Pancreas (tissue), 10 donors: Measurements from ENCODE around the gene VEPH1. TPM values are rescaled to one million over a fixed set of nuclear protein-coding genes. Genes with fewer than 3 reads are reported as not detected.

Experiments used
- ATAC-seq, 4 donors: fragments of 200-7000 bp; cut with Tn5 transposase; one replicate each; pipeline versions ENCODE4 v1.8.0 to v1.9.1; 2020; ENCODE audit warnings: mild to moderate bottlenecking in 4 of 4, moderate library complexity in 4 of 4
- DNase-seq, 6 donors: peaks; one replicate each; pipeline ENCODE4 v3.0.0-alpha.2; 2020
- FAIRE-seq: peaks from 2 replicates; lab custom pipeline; 2012; peaks lifted over from hg19 to GRCh38; lab: Jason Lieb, UNC
- H3K27ac ChIP-seq, 4 donors: fragments of 200-600 bp; sonication (generic); 1 replicate in 3 of 4; 2 replicates in 1 of 4; pipeline versions ENCODE4 v1.5.0 to v1.8.0; 2020
- H3K27me3 ChIP-seq, 4 donors: fragments of 200-600 bp; one replicate each; pipeline ENCODE4 v1.8.0; 2021
- H3K36me3 ChIP-seq, 3 donors: fragments of 200-600 bp; sonication (generic) in 1 of 3; one replicate each; pipeline versions ENCODE4 v1.5.0 to v1.8.0; 2020 to 2021
- H3K4me1 ChIP-seq, 3 donors: fragments of 200-600 bp; one replicate each; pipeline ENCODE4 v1.8.0; 2021
- H3K4me3 ChIP-seq, 4 donors: fragments of 200-600 bp; sonication (generic) in 2 of 4; one replicate each; pipeline versions ENCODE4 v1.5.0 to v1.8.0; 2020 to 2021
- H3K9me3 ChIP-seq, 4 donors: fragments of 200-600 bp; one replicate each; pipeline ENCODE4 v1.8.0; 2021
- CTCF ChIP-seq, 4 donors: fragments of 200-600 bp; sonication (generic) in 3 of 4; IDR thresholded peaks; one replicate each; pipeline versions ENCODE4 v1.5.0 to v1.8.0; 2021; ENCODE audit warnings: antibody characterized with exemption in 4 of 4
- WGBS, 2 donors: extraction: QIAGEN DNeasy Blood & Tissue Kit; methylation state at CpG; one replicate each; pipeline ENCODE4 v1.1.7; 2013; 5-methylcytosine and 5-hydroxymethylcytosine counted together
- intact Hi-C, 3 donors: fragments of 100-400 bp; cut with DNase I; formaldehyde crosslinking; loops; one replicate each; pipeline versions ENCODE4 v1.11.1 to v1.14.2; 2022
- polyA plus RNA-seq, 2 donors: library from polyadenylated mRNA; stranded (reverse); fragments of 200-250 nt; gene quantifications; one replicate each; pipeline ENCODE4 v1.2.3, GENCODE V29; 2013
- total RNA-seq, 6 donors: library from RNA; stranded (reverse); fragmentation: NEBNext Ultra II Directional in 4 of 6; extraction: Animal tissue kit (Norgen Biotek cat#: 25700) in 4 of 6; gene quantifications; one replicate each; pipeline versions ENCODE4 v1.2.1 to v1.2.4, GENCODE V29; 2021 to 2023
- donor health status: healthy with polysubstance abuse.
- donor health status: DM: no; HTN: no; CAD: no; lungs with moderate emphysema.
- donor health status: DM: no; HTN: no; CAD: no.
- donor health status: control.
- donor health status: control.
- donor health status: Bipolar disorder and iron deficiency.
- donor health status: DM: yes; HTN: yes; CAD: no.
- donor health status: DM: no; HTN: no; CAD: no.
- donor health status: DM: no; HTN: no; CAD: no.
- donor health status: DM: yes; HTN: yes; CAD: no.

Gene VEPH1
- total and polyA plus RNA-seq, 8 donors = 7.6 to 18.3 (median 13.1) TPM

- FAIRE-seq (no peak), DNase-seq (no peak), ATAC-seq (no peak)
- Histone ChIP-seq H3K27ac (no peak overlapping the region), H3K9me3 (no peaks in the 10 kb centered on the region), H3K4me1 (no peaks in the 10 kb centered on the region), H3K36me3 (no peaks in the 10 kb centered on the region), H3K27me3 (no peaks in the 10 kb centered on the region), H3K4me3 (no peak overlapping the region)
- intact Hi-C loops = no loop called here
- WGBS, 2 donors = 76 to 82% methylated on average over 5 of the region's 5 CpGs
- no peak for TF ChIP-seq CTCF (IDR thresholded peaks at IDR 0.05)
These were observed 9.3 kb upstream of the VEPH1 start for GRCh38 chr3:157512534-157512933.

DNA sequence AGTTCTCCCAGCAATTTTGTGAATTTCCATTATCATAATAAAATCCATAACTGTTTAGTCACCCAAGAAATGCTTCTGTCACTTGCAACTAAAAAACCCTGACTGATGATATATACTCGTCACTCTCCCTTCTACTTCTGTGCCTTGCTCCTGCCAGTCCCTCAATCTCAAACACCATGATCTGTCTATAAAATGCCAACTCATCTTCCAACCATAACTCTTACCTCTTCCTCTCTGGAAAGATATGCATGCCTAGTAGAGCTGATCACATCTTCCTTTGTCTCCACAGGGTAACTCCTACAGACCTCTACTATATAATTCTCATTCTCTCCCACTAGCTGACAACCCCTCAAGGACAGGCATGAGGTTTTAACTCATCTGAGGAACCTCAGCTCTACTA lies 5.2 kb upstream of the VEPH1 start:
- Histone ChIP-seq H3K27me3 (no peaks in the 10 kb centered on the region), H3K27ac (no peak overlapping the region), H3K36me3 (no peaks in the 10 kb centered on the region), H3K9me3 (no peaks in the 10 kb centered on the region), H3K4me3 (no peak overlapping the region), H3K4me1 (peaks cover 0 to 5% (median 0%) of the 10 kb centered on the region in 3 donors)
- intact Hi-C loops = no loop called here
- no peak for FAIRE-seq
- ATAC-seq = no peak
- no peak for TF ChIP-seq CTCF (IDR thresholded peaks at IDR 0.05)
- WGBS, 2 donors = 54 to 58% methylated on average over 1 of the region's 1 CpG
- no peak for DNase-seq

DNA sequence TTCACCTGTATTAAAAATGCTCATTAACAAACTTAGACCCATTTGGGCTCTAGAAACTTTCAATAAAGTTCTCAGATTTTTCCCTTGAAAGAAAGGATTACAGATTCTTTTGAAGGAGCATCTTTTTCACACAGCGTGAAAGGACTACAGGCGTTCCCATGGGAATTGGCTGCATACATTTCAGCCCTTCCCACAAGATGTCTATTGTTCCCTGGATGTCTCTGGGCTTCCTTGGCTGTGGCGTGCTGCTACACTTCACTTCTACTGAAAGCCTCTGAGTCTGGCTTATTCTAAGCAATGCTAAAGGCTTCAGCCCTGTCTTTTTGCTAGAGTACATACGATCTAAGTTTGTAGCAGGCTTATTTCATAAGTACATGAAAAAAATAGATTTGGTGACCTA lies 1.4 kb downstream of the VEPH1 start:
- ATAC-seq (no peak), FAIRE-seq (no peak), DNase-seq (no peak)
- Histone ChIP-seq H3K27ac (peak overlapping the region in 2 of 4 donors; percentile 60 to 75), H3K4me3 (peak overlapping the region in 2 of 4 donors; percentile 13 to 17), H3K36me3 (no peaks in the 10 kb centered on the region), H3K9me3 (no peaks in the 10 kb centered on the region), H3K27me3 (no peaks in the 10 kb centered on the region), H3K4me1 (peaks cover 0 to 16% (median 7%) of the 10 kb centered on the region in 3 donors)
- TF ChIP-seq CTCF (IDR thresholded peaks at IDR 0.05) = no peak
- intact Hi-C loops = no loop called here
- 63 to 67% methylated on average over 4 of the region's 4 CpGs for WGBS, 2 donors

DNA sequence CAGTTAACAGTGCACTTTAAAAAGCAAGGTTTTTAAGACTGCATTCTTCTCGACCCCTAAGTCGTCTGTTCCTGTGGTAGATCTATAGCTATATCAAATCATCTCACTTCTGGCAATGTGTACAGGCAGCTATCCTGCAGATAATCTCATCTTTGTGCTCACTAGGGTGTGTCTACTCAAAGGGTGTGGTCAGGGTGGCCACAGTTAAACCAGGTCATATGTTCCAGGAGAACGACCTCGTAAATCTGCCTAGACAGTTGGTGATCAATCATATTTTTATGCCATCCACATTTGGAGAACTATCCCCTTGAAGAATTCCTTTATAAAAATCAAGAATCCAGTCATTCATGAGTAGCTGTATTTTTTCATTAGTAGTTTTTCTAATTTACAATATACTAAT lies 3.0 kb downstream of the VEPH1 start:
- Histone ChIP-seq H3K27me3 (no peaks in the 10 kb centered on the region), H3K4me3 (peak overlapping the region in 3 of 4 donors; percentile 1 to 43 (median 41)), H3K27ac (peak overlapping the region; percentile 56 to 76 (median 70)), H3K4me1 (peaks cover 0 to 16% (median 7%) of the 10 kb centered on the region in 3 donors), H3K36me3 (no peaks in the 10 kb centered on the region), H3K9me3 (no peaks in the 10 kb centered on the region)
- DNase-seq (no peak), ATAC-seq (peak in 1 of 4 donors; percentile 9), FAIRE-seq (no peak)
- WGBS, 2 donors = 7% methylated on average over 4 of the region's 4 CpGs
- intact Hi-C loops = no loop called here
- TF ChIP-seq CTCF (IDR thresholded peaks at IDR 0.05) = no peak

- peak; percentile 71 to 83 (median 76) for DNase-seq
- Histone ChIP-seq H3K9me3 (no peaks in the 10 kb centered on the region), H3K4me1 (peaks cover 0 to 16% (median 7%) of the 10 kb centered on the region in 3 donors), H3K4me3 (peak overlapping the region; percentile 1 to 43 (median 27)), H3K27me3 (no peaks in the 10 kb centered on the region), H3K27ac (peak overlapping the region; percentile 56 to 76 (median 70)), H3K36me3 (no peaks in the 10 kb centered on the region)
- intact Hi-C loops = loop anchor here in 2 of 3 donors (10.0 kb wide), 1 partner anchor 295 kb away; no protein-coding TSS in a partner anchor
- ATAC-seq = peak; percentile 90 to 93 (median 90)
- TF ChIP-seq CTCF (IDR thresholded peaks at IDR 0.05) = peak in 3 of 4 donors; percentile 12 to 15 (median 13)
- WGBS, 2 donors = 1% methylated on average over 24 of the region's 24 CpGs
- no peak for FAIRE-seq
These were observed 3.8 kb downstream of the VEPH1 start for GRCh38 chr3:157499342-157499963.
